NCI-H1694 (cell line): Measurements from ENCODE around the gene RSPH1.
A peak's percentile ranks its signal among the peaks of the same experiment; 100 is the strongest.

ENCODE experiments used
- DNase-seq: peaks from one replicate; lab custom pipeline; 2025; lab: John Stamatoyannopoulos, UW

RSPH1 gene

GRCh38 chr21:42467140-42467983 is 28.7 kb downstream of the RSPH1 start:
- DNase-seq = no peak

DNA sequence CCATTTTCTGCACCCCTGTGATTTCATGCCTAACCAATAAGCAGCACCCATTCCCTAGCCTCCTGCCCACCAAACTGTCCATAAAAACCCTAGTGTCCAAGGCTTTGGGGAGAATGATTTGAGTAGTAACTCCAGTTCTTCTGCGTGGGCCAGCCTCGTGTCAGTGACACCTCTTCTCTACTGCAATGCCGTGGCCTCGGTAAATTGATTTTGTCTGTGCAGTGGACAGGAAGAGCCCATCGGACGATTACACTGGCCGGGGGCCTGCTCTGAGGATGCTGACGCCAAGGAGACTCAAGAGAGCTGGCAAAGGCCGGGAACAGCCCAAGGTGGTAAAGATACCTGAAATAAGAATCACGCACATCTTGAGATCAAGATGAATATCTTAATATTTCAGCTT is 29.3 kb downstream of the RSPH1 start:
- DNase-seq = no peak

DNA sequence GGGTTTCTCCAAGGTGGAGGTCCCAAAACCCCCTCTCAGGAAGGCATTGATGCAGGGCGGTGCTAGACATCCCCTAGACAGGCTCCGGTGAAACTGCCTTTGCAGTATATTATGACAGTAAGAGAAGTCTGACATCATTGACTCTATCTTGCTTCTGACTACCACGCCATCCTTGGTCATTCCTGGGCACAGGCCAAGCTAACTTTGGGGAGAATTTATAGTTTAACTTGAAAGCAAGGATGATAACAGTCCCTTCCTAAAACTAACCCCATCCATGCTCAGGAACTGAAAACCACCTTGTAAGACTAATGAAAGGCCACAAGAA is 30.3 kb downstream of the RSPH1 start:
- DNase-seq = no peak

- DNase-seq = no peak
These were observed 30.8 kb downstream of the RSPH1 start for GRCh38 chr21:42465008-42465802.

- DNase-seq = no peak
These were observed 32.0 kb downstream of the RSPH1 start for GRCh38 chr21:42463861-42464515.

DNA sequence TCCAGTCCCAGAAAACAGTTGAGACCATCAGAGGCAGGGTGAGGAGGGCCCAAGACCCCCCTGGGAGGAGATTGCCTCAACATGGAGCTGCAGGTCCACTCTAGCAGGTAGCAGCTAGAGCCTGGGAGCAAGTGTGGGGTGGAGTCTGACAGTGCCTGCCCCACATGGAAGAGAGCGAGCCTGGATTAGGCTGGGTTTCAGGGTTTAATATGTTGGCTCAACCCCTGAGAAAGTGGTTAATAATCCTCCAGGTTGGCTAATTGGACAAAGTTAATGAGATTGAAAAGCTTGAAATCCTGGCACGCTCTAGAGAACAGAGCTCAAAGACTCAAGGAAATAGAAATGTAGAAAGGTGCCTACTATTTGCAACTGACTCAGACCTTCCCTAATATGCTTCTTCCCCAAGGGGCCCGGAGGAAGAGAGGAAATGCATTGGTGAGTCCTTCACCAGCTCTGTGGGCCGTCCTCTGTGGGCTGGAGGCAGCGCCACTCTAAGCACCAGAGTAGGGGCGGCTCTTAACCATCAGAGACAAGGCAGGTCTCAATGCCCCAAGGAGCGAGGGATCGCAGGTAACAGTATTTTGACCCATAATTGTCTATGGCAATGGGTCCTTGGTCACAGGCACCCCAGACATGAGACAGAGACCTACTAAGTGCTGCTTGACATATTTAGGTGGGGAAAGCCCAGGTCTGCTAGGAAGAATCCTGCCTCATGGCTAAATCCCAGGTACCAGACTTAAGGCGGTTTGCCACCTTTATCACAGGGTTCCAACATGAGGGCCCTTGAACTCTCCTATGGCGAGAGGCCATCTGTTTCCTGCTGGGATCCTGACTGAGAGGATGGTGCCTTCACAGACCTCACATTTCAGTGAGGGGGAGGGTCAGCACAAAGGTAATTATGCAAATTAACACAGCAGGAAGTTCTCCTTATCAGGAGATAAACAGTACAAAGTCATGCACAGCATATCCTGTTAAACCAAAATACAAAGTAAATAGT is 33.8 kb downstream of the RSPH1 start:
- no peak for DNase-seq

DNA sequence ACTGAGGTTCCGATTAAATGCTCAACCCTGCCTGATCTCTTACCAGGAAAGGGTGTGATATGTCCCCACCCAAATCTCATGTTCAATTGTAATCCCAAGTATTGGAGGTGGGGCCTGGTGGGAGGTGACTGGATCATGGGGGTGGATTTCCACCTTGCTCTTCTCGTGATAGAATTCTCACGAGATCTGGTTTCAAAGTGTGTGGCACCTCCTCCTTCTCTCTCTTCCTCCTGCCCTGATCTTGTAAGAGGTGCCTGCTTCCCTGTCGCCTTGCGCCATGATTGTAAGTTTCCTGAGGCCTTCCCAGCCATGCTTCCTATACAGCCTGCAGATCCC is 34.9 kb downstream of the RSPH1 start:
- no peak for DNase-seq

DNA sequence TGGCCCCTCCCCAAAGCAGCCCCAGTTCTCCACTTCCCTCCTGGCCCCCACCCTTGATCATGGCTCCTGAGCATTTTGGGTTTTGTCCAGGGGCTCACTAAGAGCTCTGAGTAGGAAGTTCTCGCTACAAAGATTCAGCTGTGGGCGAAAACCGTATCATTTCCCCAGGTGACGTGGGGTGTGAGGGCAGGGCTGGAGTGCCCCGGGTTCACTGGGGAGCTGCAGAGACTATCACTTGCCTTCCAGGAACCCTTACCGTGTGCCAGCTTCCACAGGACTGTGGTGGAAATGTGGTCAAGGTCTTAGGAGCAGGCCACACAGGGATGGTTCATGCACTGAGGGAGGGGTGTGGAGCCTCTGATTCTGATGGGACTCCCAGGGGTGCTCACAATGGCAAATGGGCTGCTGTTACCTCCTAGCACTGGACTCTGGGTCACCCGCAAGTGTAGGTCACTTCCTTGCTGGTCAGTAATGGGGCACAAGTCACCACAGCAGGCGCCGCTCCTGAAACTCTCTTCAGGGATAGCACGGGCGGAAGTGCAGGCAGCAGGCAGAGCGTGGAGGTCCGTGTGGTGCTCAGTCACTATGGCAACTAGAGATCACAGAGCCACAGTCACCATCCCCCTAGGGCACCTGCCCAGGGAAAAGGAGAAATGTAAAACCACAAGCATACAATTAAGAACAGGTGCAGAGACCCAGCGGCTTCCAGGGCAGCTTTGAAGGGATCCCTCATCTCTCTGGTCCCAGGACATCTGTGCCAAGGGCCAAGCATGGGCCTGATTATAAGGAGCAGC is 35.4 kb downstream of the RSPH1 start:
- DNase-seq = no peak

- no peak for DNase-seq
These were observed 36.3 kb downstream of the RSPH1 start for GRCh38 chr21:42459546-42460215.

DNA sequence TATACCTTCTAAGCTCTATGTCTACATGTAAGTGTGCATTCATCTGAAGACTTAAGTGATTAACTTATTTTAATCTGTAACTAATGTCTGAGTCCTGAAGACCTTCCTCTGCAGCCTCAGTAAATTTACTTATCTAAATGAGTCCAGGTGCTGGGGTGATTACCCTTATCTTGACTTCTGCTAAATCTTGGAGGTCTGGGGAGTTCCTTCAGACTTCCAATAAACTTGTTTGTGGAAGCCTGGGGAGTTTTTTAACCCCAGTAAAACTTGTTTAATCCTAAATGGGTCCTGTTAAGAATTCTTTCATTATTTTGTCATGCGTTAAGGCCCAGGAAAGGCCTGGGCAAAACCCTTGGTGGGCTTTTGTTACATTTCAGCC is 37.0 kb downstream of the RSPH1 start:
- DNase-seq = no peak

- DNase-seq = no peak
These were observed 39.6 kb downstream of the RSPH1 start for GRCh38 chr21:42456457-42456856.

DNA sequence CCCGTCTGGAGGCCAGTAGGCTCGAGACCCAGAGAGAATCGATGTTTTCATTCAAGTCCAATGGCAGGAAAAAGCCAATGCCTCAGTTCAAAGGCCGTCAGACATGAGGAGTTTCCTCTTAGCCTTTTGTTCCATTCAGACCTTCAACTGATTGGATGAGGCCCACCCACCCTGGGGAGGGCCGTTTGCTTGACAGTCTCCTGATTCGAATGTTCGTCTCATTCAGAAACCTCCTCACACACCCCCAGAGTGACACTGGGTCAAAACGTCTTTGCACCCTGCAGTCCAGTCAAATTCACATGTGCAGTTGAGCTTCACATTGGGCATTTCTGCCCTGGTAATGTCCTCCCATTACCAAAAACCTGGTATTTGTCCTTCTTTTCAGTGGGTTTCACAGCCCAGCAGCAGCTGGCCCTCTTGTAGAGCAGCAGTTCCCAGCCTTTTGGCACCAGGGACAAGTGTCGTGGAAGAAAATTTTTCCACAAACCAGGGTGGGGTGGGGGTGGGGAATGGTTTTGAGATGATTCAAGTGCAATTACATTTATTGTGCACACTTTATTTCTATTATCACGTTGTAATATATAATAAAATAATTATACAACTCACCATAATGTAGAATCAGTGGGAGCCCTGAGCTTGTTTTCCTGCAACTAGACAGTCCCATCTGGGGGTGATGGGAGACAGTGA is 40.1 kb downstream of the RSPH1 start:
- no peak for DNase-seq

DNA sequence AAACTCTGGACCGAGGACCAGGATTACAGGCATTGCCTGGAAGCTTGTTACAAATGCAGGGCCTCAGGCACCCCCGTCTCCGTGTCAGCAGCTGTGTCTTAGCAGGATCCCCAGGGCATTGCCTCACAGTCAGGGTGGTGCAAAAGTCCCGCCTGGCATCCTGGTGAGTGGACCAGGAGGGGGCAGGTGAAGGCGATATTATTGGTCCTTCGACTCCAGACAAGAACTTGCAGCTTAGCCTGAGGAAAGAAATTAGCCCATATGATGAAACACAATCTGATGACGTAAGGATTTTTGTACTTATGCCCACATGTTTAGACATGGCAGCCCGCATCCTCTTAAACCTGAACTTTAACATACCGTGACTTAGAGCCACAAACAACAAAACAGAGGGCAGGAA is 40.8 kb downstream of the RSPH1 start:
- no peak for DNase-seq

GRCh38 chr21:42454786-42455185 is 41.2 kb downstream of the RSPH1 start:
- no peak for DNase-seq

DNA sequence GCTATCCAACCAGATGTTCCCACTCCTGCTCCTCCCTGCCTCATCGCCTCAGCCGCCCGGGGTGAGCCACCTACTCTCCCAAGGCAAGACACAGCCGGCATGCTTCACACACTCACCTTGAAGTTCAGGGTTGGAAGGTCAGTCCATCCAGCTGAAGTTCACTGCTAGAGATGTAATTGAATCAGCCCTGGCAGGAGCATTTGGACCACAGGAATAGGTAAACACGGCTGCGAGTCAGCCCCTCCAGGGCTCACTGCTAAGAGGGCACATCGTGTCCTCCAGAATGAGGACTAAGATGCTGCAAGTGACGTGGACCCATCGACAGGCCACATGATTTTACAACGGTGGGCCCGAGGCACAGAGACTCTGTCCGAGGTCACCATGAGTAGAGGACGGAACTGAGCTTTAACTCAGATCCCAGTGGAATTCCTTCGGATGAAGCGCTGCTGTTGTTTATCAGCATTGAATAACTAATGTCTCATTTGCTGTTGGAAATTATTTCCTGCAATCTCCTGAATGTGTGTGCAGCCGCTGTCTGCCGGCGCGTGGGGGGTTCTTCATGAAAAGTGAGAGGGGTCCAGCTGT is 41.9 kb downstream of the RSPH1 start:
- DNase-seq = no peak

DNA sequence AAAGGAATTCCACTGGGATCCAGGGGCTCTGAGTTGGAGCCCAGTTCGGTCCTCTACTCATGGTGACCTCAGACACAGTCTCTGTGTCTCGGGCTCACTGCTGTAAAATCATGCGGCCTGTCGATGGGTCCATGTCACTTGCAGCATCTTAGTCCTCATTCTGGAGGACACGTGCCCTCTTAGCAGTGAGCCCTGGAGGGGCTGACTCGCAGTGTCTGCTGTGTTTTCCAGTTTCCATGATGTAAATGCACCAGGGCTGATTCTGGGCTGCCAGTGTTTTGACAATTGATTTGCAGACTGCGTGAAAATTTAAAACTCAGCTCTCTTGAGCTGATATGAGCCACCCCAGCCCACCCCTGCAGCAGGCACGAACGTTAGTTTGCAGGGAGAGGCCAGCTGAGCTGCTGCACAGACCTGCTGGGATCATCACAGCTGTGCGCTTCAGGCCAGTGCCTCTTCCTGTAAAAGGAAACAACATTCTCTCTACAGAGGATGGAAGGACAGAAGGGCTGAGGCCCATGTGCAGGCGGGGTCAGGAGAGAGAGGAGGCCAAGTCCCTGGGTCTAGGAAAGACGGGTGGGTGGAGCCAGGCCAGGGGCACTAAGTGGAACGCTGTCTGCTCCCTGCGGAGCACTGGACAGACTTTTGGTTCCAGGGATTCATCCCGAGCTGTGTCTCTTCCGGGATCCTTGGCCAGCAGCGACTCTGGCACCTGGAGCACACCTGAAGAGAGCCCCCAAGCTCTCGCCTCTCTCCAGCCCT is 42.6 kb downstream of the RSPH1 start:
- no peak for DNase-seq

- peak; percentile 14 for DNase-seq
These were observed 43.4 kb downstream of the RSPH1 start for GRCh38 chr21:42452401-42453223.

DNA sequence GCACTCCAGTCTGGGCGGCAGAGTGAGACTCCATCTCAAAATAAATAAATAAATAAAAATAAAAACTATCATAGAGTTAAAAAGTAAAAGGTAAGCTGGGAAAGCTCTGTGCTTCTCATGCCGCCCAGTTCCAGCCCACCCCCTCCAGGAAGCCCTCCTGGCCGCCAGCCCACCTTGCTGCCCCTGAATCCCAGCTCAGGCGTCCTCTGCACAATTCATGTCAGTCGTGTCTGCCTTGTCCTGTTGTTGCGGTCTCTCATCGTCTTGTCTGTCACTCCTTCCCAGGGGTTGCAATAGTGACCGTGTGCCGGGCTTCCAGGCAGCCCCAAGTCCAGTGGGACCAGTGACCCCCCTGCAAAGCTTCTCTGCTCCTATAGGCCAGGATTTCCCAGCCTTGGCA is 44.1 kb downstream of the RSPH1 start:
- no peak for DNase-seq
